GM19193 (cell line): Measurements from ENCODE around the gene TMEM263.

ENCODE experiments used
- POLR2A ChIP-seq: IDR thresholded peaks from 4 replicates; pipeline ENCODE4 v1.6.1; 2011; ENCODE audit not compliant: insufficient read depth, insufficient read length; ENCODE audit errors: extremely low read depth

Gene TMEM263

GRCh38 chr12:107012736-107013425 is 57.2 kb downstream of the TMEM263 start:
- no peak for TF ChIP-seq POLR2A

GRCh38 chr12:107014055-107014454 is 58.3 kb downstream of the TMEM263 start:
- TF ChIP-seq POLR2A = no peak

GRCh38 chr12:107017042-107017441 is 61.3 kb downstream of the TMEM263 start:
- no peak for TF ChIP-seq POLR2A

- no peak for TF ChIP-seq POLR2A
Observed at GRCh38 chr12:107019546-107019945, 63.8 kb downstream of the TMEM263 start.
